GM23338 (cell line): Measurements from ENCODE around the gene ARG2.

Experiments used
- CREB1 ChIP-seq: fragments of 250-450 bp; sonication (Bioruptor Pico); IDR thresholded peaks from 2 replicates; pipeline ENCODE4 v1.5.0; 2020; ENCODE audit warnings: low read depth, mild to moderate bottlenecking, moderate library complexity
- ETS1 ChIP-seq: IDR thresholded peaks from 2 replicates; pipeline ENCODE4 v1.6.1; 2016; ENCODE audit warnings: antibody characterized with exemption
- EZH2 ChIP-seq: fragments of 200-600 bp; sonication (generic); IDR thresholded peaks from one replicate; pipeline ENCODE4 v1.8.0; 2017; ENCODE audit warnings: antibody characterized with exemption, mild to moderate bottlenecking, low read depth; ENCODE audit not compliant: unreplicated experiment
- EZH2phosphoT487 ChIP-seq: fragments of 200-600 bp; sonication (generic); IDR thresholded peaks from one replicate; pipeline ENCODE4 v1.8.1; 2018; ENCODE audit warnings: antibody characterized with exemption; ENCODE audit not compliant: unreplicated experiment
- POLR2AphosphoS5 ChIP-seq: IDR thresholded peaks from 2 replicates; pipeline ENCODE4 v1.6.1; 2016; ENCODE audit warnings: antibody characterized with exemption, low read depth
- REST ChIP-seq: IDR thresholded peaks from one replicate; pipeline ENCODE4 v1.6.1; 2018; ENCODE audit warnings: antibody characterized with exemption; ENCODE audit not compliant: unreplicated experiment
- STAT1 ChIP-seq: IDR thresholded peaks from one replicate; pipeline ENCODE4 v1.6.1; 2016; ENCODE audit warnings: antibody characterized with exemption; ENCODE audit not compliant: unreplicated experiment
- ZNF114 ChIP-seq: fragments of 250-450 bp; sonication (Bioruptor Pico); IDR thresholded peaks from 2 replicates; pipeline ENCODE4 v1.5.0; 2020; ENCODE audit warnings: mild to moderate bottlenecking, moderate library complexity
- ZNF331 ChIP-seq: fragments of 250-450 bp; sonication (Bioruptor Pico); IDR thresholded peaks from 2 replicates; pipeline ENCODE4 v1.5.0; 2020; ENCODE audit warnings: low read depth, mild to moderate bottlenecking, moderate library complexity
- TF ChIP-seq, protein P1 (sequence below), 2 experiments: fragments of 200-600 bp in 1 of 2; sonication (generic) in 1 of 2; conservative IDR thresholded peaks; 2 replicates each; pipeline versions ENCODE4 v1.5.1 to v1.6.1; 2016 to 2017; ENCODE audit warnings: antibody characterized with exemption in 2 of 2, low read depth in 2 of 2, mild to moderate bottlenecking in 2 of 2, moderate library complexity in 1 of 2

DNA sequence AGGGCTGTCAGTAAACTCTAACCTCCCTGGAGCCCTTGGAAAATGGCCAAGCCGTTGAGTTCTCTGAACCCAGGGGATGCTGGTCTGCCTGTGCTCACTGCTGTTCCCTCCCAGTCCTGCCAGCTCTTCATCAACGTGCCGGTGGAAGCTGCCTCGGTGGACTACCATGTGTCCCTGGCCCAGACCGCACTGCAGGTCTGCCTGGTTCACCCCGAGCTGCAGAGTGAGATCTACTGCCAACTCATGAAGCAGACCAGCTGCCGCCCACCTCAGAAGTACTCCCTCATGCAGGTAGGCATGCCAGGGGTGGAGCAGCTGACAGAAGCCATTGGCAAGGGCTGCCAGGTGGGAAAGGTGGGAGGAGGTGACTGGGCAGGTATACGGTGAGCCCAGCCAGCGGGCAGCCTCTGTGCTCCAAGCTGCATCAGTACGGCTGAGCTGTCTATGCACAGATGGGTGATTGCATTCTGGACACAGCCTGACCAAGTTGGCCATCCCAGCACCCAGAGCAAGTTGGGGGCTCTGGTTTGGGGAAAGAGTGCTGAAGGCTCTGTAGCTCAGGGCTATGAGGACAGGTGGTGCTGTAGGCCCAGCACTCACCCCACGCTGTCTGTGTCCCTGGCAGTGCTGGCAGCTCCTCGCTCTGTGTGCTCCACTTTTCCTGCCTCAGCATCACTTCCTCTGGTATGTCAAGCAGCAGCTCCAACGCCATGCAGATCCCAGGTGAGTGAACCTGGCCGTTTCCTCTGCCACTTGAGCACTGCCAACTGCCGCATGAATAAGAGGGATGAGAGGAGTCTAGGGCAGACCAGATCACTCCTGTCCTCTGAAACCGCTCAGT, 41.6 kb upstream of the ARG2 start:
- TF ChIP-seq EZH2 (no peak), CREB1 (CRISPR knock-in tag) (no peak), EZH2phosphoT487 (no peak), POLR2AphosphoS5 (no peak), REST (no peak), STAT1 (no peak), ETS1 (no peak), ZNF331 (CRISPR knock-in tag) (no peak), ZNF114 (CRISPR knock-in tag) (no peak)
- TF ChIP-seq, protein P1, sequence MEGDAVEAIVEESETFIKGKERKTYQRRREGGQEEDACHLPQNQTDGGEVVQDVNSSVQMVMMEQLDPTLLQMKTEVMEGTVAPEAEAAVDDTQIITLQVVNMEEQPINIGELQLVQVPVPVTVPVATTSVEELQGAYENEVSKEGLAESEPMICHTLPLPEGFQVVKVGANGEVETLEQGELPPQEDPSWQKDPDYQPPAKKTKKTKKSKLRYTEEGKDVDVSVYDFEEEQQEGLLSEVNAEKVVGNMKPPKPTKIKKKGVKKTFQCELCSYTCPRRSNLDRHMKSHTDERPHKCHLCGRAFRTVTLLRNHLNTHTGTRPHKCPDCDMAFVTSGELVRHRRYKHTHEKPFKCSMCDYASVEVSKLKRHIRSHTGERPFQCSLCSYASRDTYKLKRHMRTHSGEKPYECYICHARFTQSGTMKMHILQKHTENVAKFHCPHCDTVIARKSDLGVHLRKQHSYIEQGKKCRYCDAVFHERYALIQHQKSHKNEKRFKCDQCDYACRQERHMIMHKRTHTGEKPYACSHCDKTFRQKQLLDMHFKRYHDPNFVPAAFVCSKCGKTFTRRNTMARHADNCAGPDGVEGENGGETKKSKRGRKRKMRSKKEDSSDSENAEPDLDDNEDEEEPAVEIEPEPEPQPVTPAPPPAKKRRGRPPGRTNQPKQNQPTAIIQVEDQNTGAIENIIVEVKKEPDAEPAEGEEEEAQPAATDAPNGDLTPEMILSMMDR (conservative IDR thresholded peaks at IDR 0.05; ENCODE audit: low read depth in 2 of 2) = no peak
